Neuronal stem cell (in vitro differentiated cells): Measurements from ENCODE around the gene BPIFA2.

Experiments used
- DNase-seq: peaks from one replicate; pipeline ENCODE4 v3.0.0-alpha.2; 2013; ENCODE audit warnings: low spot score
- H2AFZ ChIP-seq: one replicate; pipeline ENCODE4 v1.6.1; 2013; ENCODE audit warnings: mild to moderate bottlenecking, low read length, inconsistent platforms
- H2AK5ac ChIP-seq: 2 replicates; pipeline ENCODE4 v1.6.1; 2013; ENCODE audit warnings: low read depth, mild to moderate bottlenecking, inconsistent platforms, low read length, moderate library complexity, mixed read lengths
- H2BK120ac ChIP-seq: 2 replicates; pipeline ENCODE4 v1.6.1; 2013; ENCODE audit warnings: low read depth, mild to moderate bottlenecking, inconsistent platforms, low read length, moderate library complexity, mixed read lengths
- H2BK12ac ChIP-seq: one replicate; pipeline ENCODE4 v1.6.1; 2013; ENCODE audit warnings: low read length, inconsistent platforms
- H2BK15ac ChIP-seq: 2 replicates; pipeline ENCODE4 v1.6.1; 2013; ENCODE audit warnings: mild to moderate bottlenecking, low read length, inconsistent platforms, mixed read lengths
- H2BK5ac ChIP-seq: one replicate; pipeline ENCODE4 v1.6.1; 2013; ENCODE audit warnings: inconsistent platforms, mild to moderate bottlenecking, low read length, moderate library complexity
- H3K14ac ChIP-seq: one replicate; pipeline ENCODE4 v1.6.1; 2013; ENCODE audit warnings: low read length, inconsistent platforms
- H3K18ac ChIP-seq: 2 replicates; pipeline ENCODE4 v1.6.1; 2013; ENCODE audit warnings: low read length, inconsistent platforms
- H3K23ac ChIP-seq: 2 replicates; pipeline ENCODE4 v1.6.1; 2013; ENCODE audit warnings: low read depth, mild to moderate bottlenecking, mixed read lengths, low read length, inconsistent platforms; ENCODE audit not compliant: poor library complexity
- H3K27ac ChIP-seq: replicated peaks from 3 replicates; pipeline ENCODE4 v1.5.1; 2013; ENCODE audit warnings: low read length, inconsistent platforms
- H3K27me3 ChIP-seq, 3 experiments: 2 replicates each; pipeline ENCODE4 v1.6.1; 2013; ENCODE audit warnings: low read length in 3 of 3, mild to moderate bottlenecking in 2 of 3, inconsistent platforms in 1 of 3, low read depth in 1 of 3, mixed read lengths in 1 of 3, moderate library complexity in 1 of 3; ENCODE audit not compliant: control insufficient read depth in 3 of 3, insufficient read depth in 3 of 3
- H3K36me3 ChIP-seq, 2 donors: replicated peaks in 1 of 2; 2 replicates each; pipeline ENCODE4 v1.6.1; 2013; ENCODE audit warnings: low read length in 2 of 2; ENCODE audit not compliant: control insufficient read depth in 2 of 2, insufficient read depth in 2 of 2
- H3K4ac ChIP-seq: 2 replicates; pipeline ENCODE4 v1.6.1; 2013; ENCODE audit warnings: inconsistent platforms, mild to moderate bottlenecking, low read length, moderate library complexity
- H3K4me1 ChIP-seq, 2 donors: 1 replicate in 1 of 2; 2 replicates in 1 of 2; pipeline ENCODE4 v1.6.1; 2013; ENCODE audit warnings: low read length in 2 of 2, low read depth in 1 of 2; ENCODE audit not compliant: control insufficient read depth in 2 of 2, insufficient read depth in 1 of 2
- H3K4me2 ChIP-seq: one replicate; pipeline ENCODE4 v1.6.1; 2013; ENCODE audit warnings: mild to moderate bottlenecking, low read length, inconsistent platforms; ENCODE audit not compliant: insufficient read depth, poor library complexity, severe bottlenecking
- H3K4me3 ChIP-seq, 2 donors: 2 replicates each; pipeline ENCODE4 v1.5.1; 2013; ENCODE audit warnings: low read length in 2 of 2, mild to moderate bottlenecking in 2 of 2, inconsistent platforms in 1 of 2, moderate library complexity in 1 of 2
- H3K79me1 ChIP-seq: one replicate; pipeline ENCODE4 v1.6.1; 2013; ENCODE audit warnings: low read depth, mild to moderate bottlenecking, inconsistent platforms, low read length, moderate library complexity
- H3K9ac ChIP-seq: one replicate; pipeline ENCODE4 v1.6.1; 2013; ENCODE audit warnings: mild to moderate bottlenecking, low read depth, low read length, inconsistent platforms; ENCODE audit not compliant: poor library complexity
- H3K9me3 ChIP-seq, 2 donors: replicated peaks in 1 of 2; 2 replicates each; pipeline versions ENCODE3 to v1.6.1; 2013; ENCODE audit warnings: low read length in 2 of 2, mild to moderate bottlenecking in 2 of 2, inconsistent platforms in 1 of 2, low read depth in 1 of 2, mixed read lengths in 1 of 2, moderate library complexity in 1 of 2; ENCODE audit not compliant: control insufficient read depth in 2 of 2, insufficient read depth in 1 of 2
- H4K8ac ChIP-seq: one replicate; pipeline ENCODE4 v1.6.1; 2013; ENCODE audit warnings: low read depth, mild to moderate bottlenecking, inconsistent platforms, low read length, moderate library complexity
- H4K91ac ChIP-seq: one replicate; pipeline ENCODE4 v1.6.1; 2013; ENCODE audit warnings: low read length, low read depth, mild to moderate bottlenecking, inconsistent platforms; ENCODE audit not compliant: poor library complexity
- WGBS, 2 donors: extraction: QIAGEN DNeasy Blood & Tissue Kit; methylation state at CpG; one replicate each; pipeline ENCODE4 v1.1.7; 2013; ENCODE audit warnings: missing lambda C conversion rate in 2 of 2, mixed read lengths in 1 of 2; ENCODE audit not compliant: insufficient read length in 2 of 2, insufficient replicate concordance in 1 of 2; ENCODE audit errors: extremely low coverage in 2 of 2; 5-methylcytosine and 5-hydroxymethylcytosine counted together

The BPIFA2 gene

GRCh38 chr20:33217052-33217451 is 49.1 kb downstream of the BPIFA2 start, which contains the start of gene BPIFA3:
Gene BPIFA3 (plus strand): TSS chr20:33217352. CDS start chr20:33217537, 185 bp downstream.
- H3K79me1 ChIP-seq, result no peaks in the 10 kb centered on the region
- no peak within 1 kb of the TSS for H2AK5ac ChIP-seq
- H3K4me3 ChIP-seq, result no peak within 1 kb of the TSS
- no peak within 1 kb of the TSS for H3K9ac ChIP-seq
- no peak within 1 kb of the TSS for H2BK5ac ChIP-seq
- no peaks in the 10 kb centered on the region for H3K36me3 ChIP-seq
- H4K8ac ChIP-seq, result no peak within 1 kb of the TSS
- DNase-seq, result no peak
- no peak within 1 kb of the TSS for H3K4me2 ChIP-seq
- no peaks in the 10 kb centered on the region for H3K27me3 ChIP-seq
- H3K18ac ChIP-seq, result peak within 1 kb of the TSS; percentile 53
- H4K91ac ChIP-seq, result no peak within 1 kb of the TSS
- no peak within 1 kb of the TSS for H3K23ac ChIP-seq
- H3K4me1 ChIP-seq, result no peaks in the 10 kb centered on the region
- H2BK120ac ChIP-seq, result no peak within 1 kb of the TSS
- H2BK15ac ChIP-seq, result no peak within 1 kb of the TSS
- no CpG with 5 or more reads among the region's 2 CpGs for WGBS, 2 donors
- no peak within 1 kb of the TSS for H3K27ac ChIP-seq
- no peak within 1 kb of the TSS for H2BK12ac ChIP-seq
- H2AFZ ChIP-seq, result no peak within 1 kb of the TSS
- H3K14ac ChIP-seq, result no peak within 1 kb of the TSS
- H3K9me3 ChIP-seq, result no peaks in the 10 kb centered on the region
- no peak within 1 kb of the TSS for H3K4ac ChIP-seq

GRCh38 chr20:33224399-33224798 is 56.4 kb downstream of the BPIFA2 start:
- Histone ChIP-seq H2AK5ac (no peak overlapping the region), H2BK12ac (no peak overlapping the region), H2BK120ac (no peak overlapping the region), H3K4ac (no peak overlapping the region), H3K27ac (no peak overlapping the region), H4K8ac (no peak overlapping the region), H3K36me3 (no peaks in the 10 kb centered on the region), H2AFZ (no peak overlapping the region), H3K27me3 (no peaks in the 10 kb centered on the region), H3K23ac (no peak overlapping the region), H3K18ac (no peak overlapping the region), H3K4me1 (no peaks in the 10 kb centered on the region), H3K9ac (no peak overlapping the region), H3K79me1 (no peaks in the 10 kb centered on the region), H3K4me2 (no peak overlapping the region), H2BK15ac (no peak overlapping the region), H3K4me3 (no peak overlapping the region), H3K14ac (no peak overlapping the region), H2BK5ac (no peak overlapping the region), H4K91ac (no peak overlapping the region), H3K9me3 (no peaks in the 10 kb centered on the region)
- DNase-seq, result no peak
- no CpG with 5 or more reads among the region's 4 CpGs for WGBS, 2 donors

- H3K79me1 ChIP-seq, result no peaks in the 10 kb centered on the region
- no peak overlapping the region for H4K91ac ChIP-seq
- H2BK5ac ChIP-seq, result no peak overlapping the region
- H2BK120ac ChIP-seq, result no peak overlapping the region
- no peaks in the 10 kb centered on the region for H3K9me3 ChIP-seq
- no peak overlapping the region for H3K23ac ChIP-seq
- WGBS, 2 donors, result no CpG with 5 or more reads among the region's 6 CpGs
- H3K14ac ChIP-seq, result no peak overlapping the region
- no peak overlapping the region for H2AK5ac ChIP-seq
- H3K36me3 ChIP-seq, result no peaks in the 10 kb centered on the region
- H3K4me1 ChIP-seq, result peaks cover 0 to 3% of the 10 kb centered on the region in 2 donors
- no peak overlapping the region for H2BK15ac ChIP-seq
- no peak for DNase-seq
- no peak overlapping the region for H3K27ac ChIP-seq
- H2AFZ ChIP-seq, result no peak overlapping the region
- H2BK12ac ChIP-seq, result no peak overlapping the region
- H3K4me2 ChIP-seq, result no peak overlapping the region
- no peak overlapping the region for H3K4me3 ChIP-seq
- H3K18ac ChIP-seq, result no peak overlapping the region
- H3K9ac ChIP-seq, result no peak overlapping the region
- H3K27me3 ChIP-seq, result peaks cover 0 to 9% (median 0%) of the 10 kb centered on the region in 3 experiments
- H3K4ac ChIP-seq, result no peak overlapping the region
- no peak overlapping the region for H4K8ac ChIP-seq
Measured at GRCh38 chr20:33229843-33230242, 61.9 kb downstream of the BPIFA2 start.
